ENCODE results near the gene ERG.

ERG gene, protein sequence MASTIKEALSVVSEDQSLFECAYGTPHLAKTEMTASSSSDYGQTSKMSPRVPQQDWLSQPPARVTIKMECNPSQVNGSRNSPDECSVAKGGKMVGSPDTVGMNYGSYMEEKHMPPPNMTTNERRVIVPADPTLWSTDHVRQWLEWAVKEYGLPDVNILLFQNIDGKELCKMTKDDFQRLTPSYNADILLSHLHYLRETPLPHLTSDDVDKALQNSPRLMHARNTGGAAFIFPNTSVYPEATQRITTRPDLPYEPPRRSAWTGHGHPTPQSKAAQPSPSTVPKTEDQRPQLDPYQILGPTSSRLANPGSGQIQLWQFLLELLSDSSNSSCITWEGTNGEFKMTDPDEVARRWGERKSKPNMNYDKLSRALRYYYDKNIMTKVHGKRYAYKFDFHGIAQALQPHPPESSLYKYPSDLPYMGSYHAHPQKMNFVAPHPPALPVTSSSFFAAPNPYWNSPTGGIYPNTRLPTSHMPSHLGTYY

DNA sequence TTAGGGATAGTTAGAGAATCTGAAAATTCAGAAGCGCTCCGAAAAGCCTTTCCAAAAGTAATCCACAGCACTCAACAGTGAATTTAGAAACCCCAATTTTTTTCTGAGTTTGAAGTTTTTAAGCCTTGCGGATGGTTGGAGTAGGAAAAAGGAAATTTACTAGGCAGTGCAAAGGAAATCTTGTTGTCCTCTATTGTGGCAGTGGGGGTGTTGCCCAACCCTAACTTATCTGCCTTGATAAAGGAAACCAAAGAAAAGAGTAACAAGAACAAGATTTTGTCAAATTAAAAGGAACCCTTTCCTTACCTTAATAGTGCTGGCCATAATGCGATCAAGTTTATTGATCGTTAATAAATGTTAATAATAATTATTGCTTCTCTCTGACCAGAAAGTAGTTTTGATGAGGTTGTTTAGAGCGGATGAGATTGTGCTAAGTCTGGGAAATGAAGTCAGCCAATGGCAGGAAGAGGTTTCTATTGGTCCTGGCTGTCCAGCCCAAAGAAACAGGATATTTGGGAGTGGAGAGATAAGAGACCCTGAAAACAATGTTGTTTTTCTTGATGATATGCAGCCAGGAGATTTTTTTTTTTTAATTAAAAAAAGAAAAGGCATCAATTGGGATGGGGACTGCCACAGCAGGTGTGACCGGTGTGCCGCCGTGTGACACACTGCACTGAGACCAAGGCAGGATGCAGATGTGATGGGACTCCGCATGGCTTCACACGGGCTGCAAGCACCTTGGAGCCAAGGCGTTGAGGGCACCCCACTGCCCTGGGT, at the start of gene ERG:
Gene ERG, minus strand, starts transcription at position 421 of the 777 bp plus-strand sequence. Its CDS starts 97 bp downstream, at position 324.
- TF ChIP-seq GATA3 (IDR thresholded peaks at IDR 0.05; ENCODE audit: low read depth, low read length) (no peak), GATA2 (IDR thresholded peaks at IDR 0.05; ENCODE audit: low read depth, low read length) (no peak)

DNA sequence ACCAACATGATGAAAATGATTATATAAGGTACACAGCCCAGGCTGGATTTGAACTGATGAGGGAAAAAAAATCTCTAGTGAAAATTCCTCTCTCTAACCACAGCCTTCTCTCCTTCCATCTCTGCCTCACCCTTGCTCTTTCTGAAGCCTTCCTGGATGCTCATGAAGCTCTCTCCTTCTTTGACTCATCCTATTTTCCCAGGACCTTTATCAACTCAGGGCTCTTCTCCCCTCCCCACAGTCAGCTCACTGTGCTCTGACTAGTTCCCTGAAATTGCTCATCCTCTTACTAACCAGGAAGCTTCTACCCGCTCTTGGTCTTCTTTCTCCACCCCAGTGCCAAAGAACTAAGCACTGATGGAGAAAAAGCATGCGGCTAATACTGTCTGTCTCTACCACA, 46.4 kb upstream of the ERG start:
- TF ChIP-seq GATA2 (IDR thresholded peaks at IDR 0.05; ENCODE audit: low read depth, low read length): no peak
- TF ChIP-seq GATA3 (IDR thresholded peaks at IDR 0.05; ENCODE audit: low read depth, low read length): no peak

DNA sequence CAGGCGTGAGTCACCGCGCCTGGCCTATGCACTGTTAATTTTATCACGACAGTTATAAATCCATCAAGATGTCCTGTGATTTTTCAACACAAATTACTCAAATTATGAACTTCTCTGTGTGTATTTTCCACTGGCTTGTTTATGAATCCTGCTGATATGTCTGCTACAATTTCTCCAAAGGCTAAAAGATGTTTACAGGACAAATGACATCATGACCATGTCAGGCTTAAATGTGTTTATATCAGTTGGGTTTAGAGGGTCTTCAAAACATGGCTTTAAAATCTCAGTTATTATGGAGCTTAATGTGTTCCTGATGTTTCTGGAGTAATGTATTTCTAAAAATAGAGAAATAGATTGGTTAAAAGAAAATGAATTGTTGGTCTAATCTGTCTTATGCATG, 44.0 kb upstream of the ERG start:
- TF ChIP-seq GATA2 (IDR thresholded peaks at IDR 0.05; ENCODE audit: low read depth, low read length) (no peak), GATA3 (IDR thresholded peaks at IDR 0.05; ENCODE audit: low read depth, low read length) (no peak)

DNA sequence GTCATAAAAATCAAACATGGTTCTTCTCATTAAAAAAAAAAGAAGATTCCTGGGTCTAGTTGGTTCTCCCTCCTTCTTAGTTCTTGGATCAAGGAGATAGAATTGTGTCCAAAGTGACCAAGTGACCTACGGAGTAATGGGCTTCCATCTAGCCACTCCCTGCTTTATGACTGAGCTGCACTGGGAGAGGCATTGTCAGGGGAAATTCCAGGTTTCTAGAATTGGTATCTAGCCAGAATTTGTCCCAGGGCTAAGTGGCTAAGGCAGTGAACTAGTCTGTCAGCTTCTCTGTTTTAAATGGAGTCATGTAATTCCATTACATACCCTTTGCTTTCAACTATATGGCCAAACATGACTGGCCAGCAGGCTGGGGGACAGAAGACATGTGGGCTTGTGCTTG, 40.1 kb upstream of the ERG start:
- TF ChIP-seq GATA3 (IDR thresholded peaks at IDR 0.05; ENCODE audit: low read depth, low read length) (no peak), GATA2 (IDR thresholded peaks at IDR 0.05; ENCODE audit: low read depth, low read length) (no peak)

DNA sequence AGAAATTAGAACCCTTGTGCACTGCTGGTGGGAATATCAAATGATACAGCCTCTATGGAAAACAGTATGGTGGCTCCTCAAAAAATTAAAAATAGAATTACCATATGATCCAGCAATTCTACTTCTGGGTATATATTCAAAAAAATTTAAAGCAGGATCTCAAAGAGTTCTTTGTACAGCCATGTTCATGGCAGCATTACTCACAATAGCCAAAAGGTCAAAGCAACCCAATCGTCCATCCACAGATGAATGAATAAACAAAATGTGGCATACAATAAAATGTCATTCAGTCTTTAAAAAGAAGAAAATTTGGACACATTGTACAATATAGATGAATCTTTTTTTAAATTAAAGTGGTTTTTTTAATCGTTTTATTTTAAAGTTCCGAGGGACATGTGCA, 36.3 kb upstream of the ERG start:
- TF ChIP-seq GATA3 (IDR thresholded peaks at IDR 0.05; ENCODE audit: low read depth, low read length) (no peak), GATA2 (IDR thresholded peaks at IDR 0.05; ENCODE audit: low read depth, low read length) (no peak)

DNA sequence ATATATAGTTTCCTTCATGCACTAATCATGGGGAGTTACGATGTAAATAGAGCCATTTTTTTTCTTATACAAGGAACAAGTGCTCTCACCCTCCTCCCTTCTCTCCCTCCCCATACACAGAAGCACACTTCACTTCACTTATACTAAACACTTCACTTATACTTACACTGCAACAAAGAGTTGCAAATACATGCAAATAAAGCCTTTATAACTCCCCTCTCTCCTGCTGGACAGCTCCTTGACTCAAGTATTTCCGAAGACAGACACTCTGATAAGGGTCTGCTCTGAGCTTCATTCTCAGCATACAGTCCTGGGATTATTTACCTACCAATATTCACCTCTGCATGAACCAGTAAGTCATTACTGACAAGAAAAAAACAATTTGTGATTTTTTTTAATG, 35.6 kb upstream of the ERG start:
- TF ChIP-seq GATA2 (IDR thresholded peaks at IDR 0.05; ENCODE audit: low read depth, low read length): no peak
- TF ChIP-seq GATA3 (IDR thresholded peaks at IDR 0.05; ENCODE audit: low read depth, low read length): no peak

DNA sequence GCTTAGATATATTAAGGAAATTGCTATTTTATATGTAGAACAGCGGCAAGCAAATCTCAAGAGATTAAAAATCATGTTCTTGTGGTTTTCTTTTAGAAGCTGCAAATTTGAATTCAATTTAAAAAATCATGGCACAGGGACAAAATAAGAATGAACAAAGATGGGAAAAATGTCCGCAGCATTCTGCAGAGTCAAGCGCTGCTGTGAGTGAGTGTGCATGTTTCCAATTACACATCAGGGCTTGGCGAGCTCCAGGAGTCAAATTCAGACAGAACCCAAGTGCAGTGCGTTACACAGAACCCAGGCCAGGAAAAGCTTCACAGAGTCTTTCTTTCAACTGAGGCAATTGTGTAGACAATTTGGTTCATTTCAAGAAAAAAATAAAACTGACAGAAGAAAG, 33.3 kb upstream of the ERG start:
- no peak for TF ChIP-seq GATA3 (IDR thresholded peaks at IDR 0.05; ENCODE audit: low read depth, low read length)
- no peak for TF ChIP-seq GATA2 (IDR thresholded peaks at IDR 0.05; ENCODE audit: low read depth, low read length)

DNA sequence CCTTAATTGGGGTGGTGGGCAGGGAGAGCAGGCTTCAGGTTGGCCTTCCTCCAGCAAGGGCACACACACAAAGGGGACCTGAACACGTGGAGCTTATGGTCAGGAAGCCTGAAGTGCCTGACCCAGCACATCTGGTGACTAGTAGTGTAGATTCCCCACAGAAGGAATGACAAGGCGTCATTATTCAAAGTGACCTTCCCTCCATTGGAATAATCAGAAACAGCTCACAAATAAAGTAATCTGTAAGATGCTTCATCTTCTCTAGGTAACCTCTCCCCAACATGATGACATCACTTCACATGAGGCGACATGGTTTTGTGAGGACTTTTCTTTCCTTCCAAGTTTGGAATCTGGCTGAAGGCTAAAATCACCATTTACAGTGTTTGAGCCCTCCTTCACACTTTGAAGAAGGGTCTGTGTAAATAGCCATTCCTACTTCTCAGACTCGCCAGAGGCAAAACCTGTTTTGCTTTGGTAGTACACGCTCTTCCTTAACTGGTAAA, 32.8 kb upstream of the ERG start:
- TF ChIP-seq GATA3 (IDR thresholded peaks at IDR 0.05; ENCODE audit: low read depth, low read length): no peak
- TF ChIP-seq GATA2 (IDR thresholded peaks at IDR 0.05; ENCODE audit: low read depth, low read length): no peak

DNA sequence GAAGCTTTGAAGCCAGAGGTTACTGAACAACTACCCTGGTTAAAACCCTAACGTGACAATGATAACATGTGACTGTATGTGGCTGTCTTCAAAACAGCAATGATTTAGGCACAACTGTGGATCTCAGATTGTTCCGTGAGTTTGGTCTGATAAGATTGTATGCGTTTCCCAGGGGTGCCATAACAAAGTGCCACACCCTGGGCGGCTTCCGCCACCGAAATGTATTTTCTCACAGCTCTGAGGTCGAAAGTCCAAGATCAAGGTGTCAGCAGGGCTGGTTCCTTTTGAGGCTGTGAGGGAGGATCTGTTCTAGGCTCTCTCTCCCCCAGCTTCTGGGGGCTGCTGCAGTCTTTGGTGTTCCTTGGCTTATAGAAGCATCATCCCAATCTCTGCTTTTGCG, 29.5 kb upstream of the ERG start:
- no peak for TF ChIP-seq GATA2 (IDR thresholded peaks at IDR 0.05; ENCODE audit: low read depth, low read length)
- TF ChIP-seq GATA3 (IDR thresholded peaks at IDR 0.05; ENCODE audit: low read depth, low read length): no peak

DNA sequence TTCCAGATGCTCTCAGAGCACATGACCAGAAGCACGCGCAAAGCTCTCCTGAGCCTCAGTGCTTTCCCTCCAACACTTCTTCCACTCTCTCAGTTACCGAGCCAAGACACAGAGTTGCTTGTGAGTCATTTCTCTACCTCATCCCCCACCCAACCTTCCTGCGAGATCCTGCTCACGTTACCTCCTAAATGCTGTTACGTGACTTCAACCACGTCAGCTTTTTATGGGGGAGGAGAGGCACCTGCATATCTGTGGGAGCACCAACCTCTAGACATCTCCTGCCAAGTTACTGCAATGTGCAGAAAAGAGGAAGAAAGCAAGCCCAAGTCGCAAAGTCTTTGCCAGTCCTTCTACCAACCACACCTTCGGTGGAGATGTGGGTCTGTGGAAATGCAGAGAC, 27.2 kb upstream of the ERG start:
- TF ChIP-seq GATA2 (IDR thresholded peaks at IDR 0.05; ENCODE audit: low read depth, low read length): no peak

DNA sequence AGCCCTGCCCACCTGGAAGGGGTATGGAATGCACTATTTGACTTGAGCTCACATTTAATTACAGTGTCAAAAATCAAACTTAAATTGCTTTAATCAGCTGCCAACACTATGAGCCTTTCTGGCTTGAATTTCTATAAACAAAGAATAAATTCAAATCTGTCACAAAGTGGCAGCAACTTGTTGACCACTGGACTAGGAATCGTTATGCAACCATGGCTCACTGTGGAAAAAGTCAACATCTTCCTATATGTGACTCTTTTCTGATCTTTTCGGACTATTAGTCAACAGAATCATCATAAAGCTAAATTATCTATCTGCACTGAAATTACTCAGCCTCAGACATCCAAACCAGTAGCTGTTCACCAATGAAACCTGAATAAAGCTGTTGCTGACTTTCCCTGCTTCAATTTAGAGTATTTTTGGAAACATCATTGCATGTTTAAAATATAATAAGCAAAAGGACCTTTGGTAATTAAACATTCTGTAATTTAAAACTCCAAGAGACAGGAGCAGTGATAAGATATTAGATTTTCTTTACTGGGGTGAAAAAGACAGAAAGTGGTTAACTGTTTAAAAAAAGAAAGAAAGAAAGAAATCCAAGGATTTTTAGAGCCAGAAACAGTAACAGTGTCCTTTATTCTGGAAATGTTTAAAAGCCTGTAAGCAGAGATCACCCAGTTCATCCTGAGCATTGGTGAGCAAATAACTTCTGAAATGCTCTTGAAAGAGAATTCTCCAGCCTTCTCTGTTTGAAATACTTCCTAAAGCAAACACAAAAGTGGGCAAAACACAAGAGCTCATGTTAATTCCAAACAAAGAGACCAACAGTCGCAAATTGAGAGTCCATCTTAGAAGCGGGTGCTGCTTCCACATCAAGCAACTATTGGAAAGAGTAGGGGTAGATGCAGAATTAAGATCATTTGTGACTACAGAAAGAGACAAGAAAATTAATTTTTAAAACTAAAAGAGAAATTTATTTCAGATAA, 26.2 kb upstream of the ERG start:
- TF ChIP-seq GATA2 (IDR thresholded peaks at IDR 0.05; ENCODE audit: low read depth, low read length): no peak
- TF ChIP-seq GATA3 (IDR thresholded peaks at IDR 0.05; ENCODE audit: low read depth, low read length): no peak

DNA sequence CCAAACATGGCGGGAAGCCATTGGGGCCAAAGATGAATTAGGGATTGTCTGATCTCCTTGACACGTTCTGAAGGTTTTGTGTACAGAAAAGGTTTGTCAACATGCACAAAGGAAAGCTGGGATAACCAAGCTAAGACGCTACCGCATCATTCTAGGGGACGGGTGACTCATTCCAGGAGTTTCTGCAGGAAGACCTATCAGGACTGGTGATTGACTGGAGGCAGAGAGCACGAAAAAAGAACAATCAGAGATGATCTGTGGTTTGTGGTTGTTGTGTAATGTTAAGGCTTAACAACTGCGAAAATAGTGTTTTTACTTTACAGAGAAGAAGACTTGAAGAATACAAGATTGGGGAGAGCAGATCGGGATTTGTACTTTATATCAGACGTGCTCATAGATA, 22.2 kb upstream of the ERG start:
- TF ChIP-seq GATA3 (IDR thresholded peaks at IDR 0.05; ENCODE audit: low read depth, low read length): no peak
- no peak for TF ChIP-seq GATA2 (IDR thresholded peaks at IDR 0.05; ENCODE audit: low read depth, low read length)

DNA sequence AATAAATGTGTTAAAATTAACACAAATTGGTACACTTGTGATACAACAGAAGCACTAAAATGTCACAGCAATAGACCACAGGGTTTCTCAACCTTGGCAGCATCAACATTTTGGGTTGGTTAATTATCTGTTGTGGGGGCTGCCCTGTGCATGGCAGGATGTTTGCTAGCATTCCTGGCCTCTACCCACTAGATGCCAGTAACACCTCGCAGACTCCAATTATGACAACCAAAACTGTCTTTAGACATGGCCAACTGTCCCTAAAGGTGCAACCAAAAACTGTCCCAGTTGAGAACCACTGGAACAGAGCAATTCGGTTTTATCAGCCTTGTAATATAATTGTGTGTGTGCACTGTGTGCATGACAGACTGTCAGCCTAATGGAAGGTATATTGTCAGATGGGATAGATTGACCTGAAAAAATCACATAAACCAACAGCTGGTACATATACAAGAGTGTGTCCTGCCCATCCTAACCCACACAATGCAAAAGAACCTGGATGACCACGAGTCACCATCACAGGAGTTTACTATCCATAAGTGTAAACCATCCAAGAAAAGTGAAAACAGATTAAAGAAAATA, 13.5 kb upstream of the ERG start:
- TF ChIP-seq GATA2 (IDR thresholded peaks at IDR 0.05; ENCODE audit: low read depth, low read length) (no peak), GATA3 (IDR thresholded peaks at IDR 0.05; ENCODE audit: low read depth, low read length) (no peak)

Measured in SH-SY5Y (cell line).